Measurements from ENCODE around the gene DLX5. TPM values are rescaled to one million over a fixed set of nuclear protein-coding genes. Genes with fewer than 3 reads are reported as not detected.

Gene DLX5
- total RNA-seq, 1 experiment from 2014 or later: not detected

DNA sequence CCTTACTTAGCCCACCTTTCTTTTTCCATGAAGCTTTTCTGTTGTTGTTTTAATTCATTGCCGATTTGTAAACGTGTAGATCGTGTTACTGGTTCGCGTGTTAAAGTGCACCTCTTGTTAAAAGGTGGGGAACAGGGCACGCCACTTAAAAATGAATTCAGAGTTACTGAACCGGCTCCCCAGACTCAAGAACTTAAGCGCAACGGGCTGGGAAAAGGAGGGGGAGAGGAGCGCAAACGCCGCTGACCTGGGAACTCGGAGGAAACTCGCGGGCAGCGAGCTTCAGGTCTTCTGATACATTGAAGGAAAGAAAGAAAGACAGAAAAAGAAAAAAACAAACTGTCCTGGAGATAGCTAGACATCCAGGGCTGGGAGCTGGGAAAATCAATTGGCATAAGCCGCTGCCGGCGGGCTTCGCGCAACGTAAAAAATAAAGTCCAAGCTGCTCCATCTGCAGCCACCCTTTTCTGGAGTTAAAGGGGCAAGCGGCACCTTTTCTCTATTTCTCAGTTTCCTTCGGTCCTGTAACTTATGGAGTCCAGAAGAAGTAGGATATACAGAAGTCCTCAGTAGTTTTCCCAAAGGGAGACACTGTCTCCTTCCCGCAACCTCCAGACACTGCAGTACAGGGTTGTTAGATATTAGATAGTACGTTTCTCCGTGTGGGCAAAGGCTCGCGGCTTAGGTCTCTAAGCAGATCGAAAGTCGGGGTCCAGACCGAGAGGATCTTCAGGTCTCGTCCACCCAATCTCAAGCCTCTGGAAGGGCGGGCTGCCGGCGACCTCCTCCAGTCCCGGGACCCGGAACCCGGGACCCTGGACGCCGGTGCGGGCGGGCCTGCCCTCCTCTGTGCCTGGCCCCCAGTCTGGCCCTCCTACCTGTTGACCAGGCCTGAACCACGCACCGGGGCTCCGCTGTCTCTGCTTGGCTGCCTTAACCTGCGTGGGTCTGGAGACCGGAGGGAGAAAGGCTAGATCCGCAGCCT, 21.1 kb downstream of the DLX5 start:
- ChIA-PET POLR2A (no interaction called here), CTCF (no interaction called here)
- Histone ChIP-seq H3K9me3 (ENCODE audit: control insufficient read depth, insufficient read depth, low read depth, low read length) (no peaks in the 10 kb centered on the region), H3K36me3 (ENCODE audit: control insufficient read depth, insufficient read depth, low read length) (no peaks in the 10 kb centered on the region), H3K27me3 (ENCODE audit: control insufficient read depth, insufficient read depth, low read length) (no peaks in the 10 kb centered on the region), H3K4me1 (ENCODE audit: control insufficient read depth, insufficient read depth, low read length) (0 out of 2 replicates have a peak, but pooled peaks cover 2% of the 10 kb centered on the region), H3K27ac (ENCODE audit: low read length) (no peak overlapping the region), H3K4me3 (ENCODE audit: low read depth in 2 of 2, low read length in 2 of 2) (no peak overlapping the region)
- no TSS peak for BruUV-seq (replicated peaks)
- intact Hi-C loops (cut with micrococcal nuclease; ENCODE audit: unreplicated experiment) (no loop called here), in situ Hi-C loops (cut with HindIII; ENCODE audit: low pct_unique_long_range_greater_than_20kb, low sequenced_read_pairs) (no loop called here)
- ATAC-seq (no peak), DNase-seq (ENCODE audit: low read depth, low spot score) (no peak)
- TF ChIP-seq REST (IDR thresholded peaks at IDR 0.05; ENCODE audit: insufficient read depth in 1 of 2, low read depth in 2 of 2, low read length in 1 of 2): no peak
- TF ChIP-seq SIN3A (IDR thresholded peaks at IDR 0.05; ENCODE audit: borderline replicate concordance, insufficient read depth, low read depth, low read length): no peak
- TF ChIP-seq, protein P1, sequence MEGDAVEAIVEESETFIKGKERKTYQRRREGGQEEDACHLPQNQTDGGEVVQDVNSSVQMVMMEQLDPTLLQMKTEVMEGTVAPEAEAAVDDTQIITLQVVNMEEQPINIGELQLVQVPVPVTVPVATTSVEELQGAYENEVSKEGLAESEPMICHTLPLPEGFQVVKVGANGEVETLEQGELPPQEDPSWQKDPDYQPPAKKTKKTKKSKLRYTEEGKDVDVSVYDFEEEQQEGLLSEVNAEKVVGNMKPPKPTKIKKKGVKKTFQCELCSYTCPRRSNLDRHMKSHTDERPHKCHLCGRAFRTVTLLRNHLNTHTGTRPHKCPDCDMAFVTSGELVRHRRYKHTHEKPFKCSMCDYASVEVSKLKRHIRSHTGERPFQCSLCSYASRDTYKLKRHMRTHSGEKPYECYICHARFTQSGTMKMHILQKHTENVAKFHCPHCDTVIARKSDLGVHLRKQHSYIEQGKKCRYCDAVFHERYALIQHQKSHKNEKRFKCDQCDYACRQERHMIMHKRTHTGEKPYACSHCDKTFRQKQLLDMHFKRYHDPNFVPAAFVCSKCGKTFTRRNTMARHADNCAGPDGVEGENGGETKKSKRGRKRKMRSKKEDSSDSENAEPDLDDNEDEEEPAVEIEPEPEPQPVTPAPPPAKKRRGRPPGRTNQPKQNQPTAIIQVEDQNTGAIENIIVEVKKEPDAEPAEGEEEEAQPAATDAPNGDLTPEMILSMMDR (IDR thresholded peaks at IDR 0.05): no peak
- TF ChIP-seq POLR2AphosphoS5 (IDR thresholded peaks at IDR 0.05; ENCODE audit: low read depth, low read length): no peak
- TF ChIP-seq TCF7L2 (IDR thresholded peaks at IDR 0.05; ENCODE audit: low read depth, low read length): no peak

- no peak overlapping the region for H3K27ac ChIP-seq (ENCODE audit: low read length)
- no TSS peak for BruUV-seq (replicated peaks)
- ATAC-seq (no peak), DNase-seq (ENCODE audit: low read depth, low spot score) (no peak)
- intact Hi-C loops (cut with micrococcal nuclease; ENCODE audit: unreplicated experiment): no loop called here
- H3K36me3 ChIP-seq (ENCODE audit: control insufficient read depth, insufficient read depth, low read length): no peaks in the 10 kb centered on the region
- TF ChIP-seq SIN3A (IDR thresholded peaks at IDR 0.05; ENCODE audit: borderline replicate concordance, insufficient read depth, low read depth, low read length): no peak
- no peak for TF ChIP-seq REST (IDR thresholded peaks at IDR 0.05; ENCODE audit: insufficient read depth in 1 of 2, low read depth in 2 of 2, low read length in 1 of 2)
- TF ChIP-seq TCF7L2 (IDR thresholded peaks at IDR 0.05; ENCODE audit: low read depth, low read length): no peak
- TF ChIP-seq, protein P1 (IDR thresholded peaks at IDR 0.05): no peak
- TF ChIP-seq POLR2AphosphoS5 (IDR thresholded peaks at IDR 0.05; ENCODE audit: low read depth, low read length): no peak
- no peaks in the 10 kb centered on the region for H3K27me3 ChIP-seq (ENCODE audit: control insufficient read depth, insufficient read depth, low read length)
- ChIA-PET CTCF (no interaction called here), POLR2A (no interaction called here)
- in situ Hi-C loops (cut with HindIII; ENCODE audit: low pct_unique_long_range_greater_than_20kb, low sequenced_read_pairs): no loop called here
- H3K4me3 ChIP-seq (ENCODE audit: low read depth in 2 of 2, low read length in 2 of 2): no peak overlapping the region
- 0 out of 2 replicates have a peak, but pooled peaks cover 2% of the 10 kb centered on the region for H3K4me1 ChIP-seq (ENCODE audit: control insufficient read depth, insufficient read depth, low read length)
- H3K9me3 ChIP-seq (ENCODE audit: control insufficient read depth, insufficient read depth, low read depth, low read length): no peaks in the 10 kb centered on the region
Observed at GRCh38 chr7:97002555-97003261, 21.9 kb downstream of the DLX5 start.

All from Panc1 (cell line).